B cell (primary cell): Measurements from ENCODE around the gene PAM16. TPM values are rescaled to one million over a fixed set of nuclear protein-coding genes. Genes with fewer than 3 reads are reported as not detected.

Source experiments
- ATAC-seq: fragments of 200-7000 bp; cut with Tn5 transposase; one replicate; pipeline ENCODE4 v1.10.0; 2021; ENCODE audit warnings: low read depth, mild to moderate bottlenecking, moderate number of reproducible peaks, moderate library complexity
- CTCF ChIA-PET: fragments of 350-600 bp; sonication (Branson Sonifier 250); formaldehyde crosslinking; loops from one replicate; lab custom pipeline; 2021; ENCODE audit warnings: antibody characterized with exemption, inconsistent platforms; lab: Charles Lee
- POLR2A ChIA-PET: fragments of 350-600 bp; sonication (Branson Sonifier 250); formaldehyde crosslinking; loops from one replicate; lab custom pipeline; 2021; ENCODE audit warnings: antibody characterized with exemption; lab: Charles Lee
- DNase-seq: peaks from one replicate; pipeline ENCODE4 v3.0.0; 2013
- H2AFZ ChIP-seq: 2 replicates; pipeline ENCODE4 v1.6.1; 2012; ENCODE audit warnings: mild to moderate bottlenecking, low read depth, low read length; ENCODE audit not compliant: insufficient read depth, poor library complexity, severe bottlenecking
- H3K27ac ChIP-seq, 2 donors: 1 replicate in 1 of 2; 2 replicates in 1 of 2; pipeline ENCODE4 v1.5.1; 2012 to 2013; ENCODE audit warnings: low read length in 2 of 2, mild to moderate bottlenecking in 2 of 2, moderate library complexity in 1 of 2
- H3K27me3 ChIP-seq, 4 experiments: fragments of 200-600 bp in 1 of 4; sonication (generic) in 1 of 4; replicated peaks in 1 of 4; 1 replicate in 2 of 4; 2 replicates in 2 of 4; pipeline versions ENCODE4 v1.6.1 to v1.7.0; 2013 to 2016; ENCODE audit warnings: low read length in 3 of 4, mild to moderate bottlenecking in 2 of 4, mixed read lengths in 1 of 4, moderate library complexity in 1 of 4; ENCODE audit not compliant: insufficient read depth in 4 of 4, control insufficient read depth in 3 of 4; ENCODE audit errors: control extremely low read depth in 1 of 4
- H3K36me3 ChIP-seq, 2 experiments: replicated peaks in 1 of 2; 1 replicate in 1 of 2; 2 replicates in 1 of 2; pipeline versions ENCODE4 v1.6.1 to v1.7.1; 2013; ENCODE audit warnings: low read length in 1 of 2; ENCODE audit not compliant: insufficient read depth in 2 of 2, control insufficient read depth in 1 of 2; ENCODE audit errors: control extremely low read depth in 1 of 2, extremely low read depth in 1 of 2
- H3K4me1 ChIP-seq, 2 donors: fragments of 200-600 bp in 1 of 2; sonication (generic) in 1 of 2; 1 replicate in 1 of 2; 2 replicates in 1 of 2; pipeline versions ENCODE4 v1.5.1 to v1.6.1; 2013 to 2017; ENCODE audit warnings: low read length in 2 of 2; ENCODE audit not compliant: control insufficient read depth in 2 of 2, insufficient read depth in 2 of 2
- H3K4me2 ChIP-seq: replicated peaks from 2 replicates; pipeline ENCODE3; 2012; ENCODE audit warnings: mild to moderate bottlenecking, low read depth, low read length; ENCODE audit not compliant: poor library complexity, severe bottlenecking
- H3K4me3 ChIP-seq, 5 experiments: fragments of 200-600 bp in 1 of 5; sonication (generic) in 1 of 5; 1 replicate in 3 of 5; 2 replicates in 2 of 5; pipeline versions ENCODE4 v1.5.1 to v1.7.0; 2011 to 2016; ENCODE audit warnings: low read length in 4 of 5, mild to moderate bottlenecking in 4 of 5, low read depth in 2 of 5, control low read depth in 1 of 5, moderate library complexity in 1 of 5; ENCODE audit not compliant: insufficient read depth in 1 of 5; ENCODE audit errors: control extremely low read depth in 1 of 5, extremely low read depth in 1 of 5
- H3K79me2 ChIP-seq: fragments of 200-600 bp; sonication (generic); one replicate; pipeline ENCODE4 v1.6.0; 2016; ENCODE audit warnings: low read length; ENCODE audit not compliant: control insufficient read depth, insufficient read depth
- H3K9ac ChIP-seq: fragments of 200-600 bp; sonication (generic); 2 replicates; pipeline ENCODE4 v1.6.1; 2017; ENCODE audit warnings: mild to moderate bottlenecking, low read length, moderate library complexity
- H3K9me3 ChIP-seq, 3 donors: one replicate each; pipeline versions ENCODE4 v1.6.1 to v1.7.1; 2013; ENCODE audit warnings: low read length in 2 of 3; ENCODE audit not compliant: control insufficient read depth in 2 of 3, insufficient read depth in 1 of 3; ENCODE audit errors: control extremely low read depth in 1 of 3
- H4K20me1 ChIP-seq: 2 replicates; pipeline ENCODE4 v1.6.0; 2012; ENCODE audit warnings: mild to moderate bottlenecking, low read length; ENCODE audit not compliant: insufficient read depth, control insufficient read depth, poor library complexity, severe bottlenecking
- H3K27ac Mint-ChIP-seq: one replicate; pipeline ENCODE4 v1.8.0; 2021; ENCODE audit warnings: mixed read lengths
- H3K27me3 Mint-ChIP-seq: one replicate; pipeline ENCODE4 v1.8.0; 2021; ENCODE audit warnings: mixed read lengths
- H3K4me1 Mint-ChIP-seq: one replicate; pipeline ENCODE4 v1.8.0; 2021; ENCODE audit warnings: mixed read lengths
- H3K4me3 Mint-ChIP-seq: one replicate; pipeline ENCODE4 v1.8.0; 2021; ENCODE audit warnings: mixed read lengths
- H3K9me3 Mint-ChIP-seq: one replicate; pipeline ENCODE4 v1.8.0; 2022; ENCODE audit warnings: mixed read lengths; ENCODE audit not compliant: insufficient read depth
- CTCF ChIP-seq: fragments of 200-600 bp; IDR thresholded peaks from one replicate; pipeline ENCODE4 v1.8.0; 2022; ENCODE audit warnings: antibody characterized with exemption, mild to moderate bottlenecking
- EZH2 ChIP-seq: IDR thresholded peaks from 2 replicates; pipeline ENCODE4 v1.6.1; 2012; ENCODE audit warnings: borderline replicate concordance, low read depth, mild to moderate bottlenecking, moderate library complexity, low read length; ENCODE audit not compliant: insufficient read depth, poor library complexity, severe bottlenecking
- WGBS: methylation state at CpG from one replicate; pipeline ENCODE4 v1.1.5; 2013; ENCODE audit warnings: missing lambda C conversion rate; ENCODE audit not compliant: insufficient coverage; 5-methylcytosine and 5-hydroxymethylcytosine counted together
- intact Hi-C: fragments of 100-400 bp; cut with micrococcal nuclease; formaldehyde crosslinking; loops from one replicate; pipeline ENCODE4 v1.10.0; 2022
- polyA plus RNA-seq: library from polyadenylated mRNA; depleted of rRNA; stranded (reverse); fragments of >200 nt; gene quantifications from 2 replicates; pipeline ENCODE4 v1.2.3, GENCODE V29; 2012
- total RNA-seq, 2 donors: library from RNA; stranded (reverse); fragments of 120-200 nt in 1 of 2; gene quantifications; 1 replicate in 1 of 2; 2 replicates in 1 of 2; pipeline versions ENCODE4 v1.2.3 to v1.2.4, GENCODE V29; 2013 to 2022

PAM16 gene
- total and polyA plus RNA-seq, 2 donors (not counting 1 experiment from before 2014, with no cell fraction given) = 57.3 to 64.1 TPM

GRCh38 chr16:4320571-4321137 is 30.5 kb downstream of the PAM16 start:
- H3K9me3 Mint-ChIP-seq = no peaks in the 10 kb centered on the region
- CTCF ChIA-PET = interaction anchor here (2.9 kb wide), 1 partner anchor 10 kb away, joined by 15 read pairs; no protein-coding TSS in a partner anchor
- Histone ChIP-seq H3K79me2 (no peaks in the 10 kb centered on the region), H3K36me3 (no peaks in the 10 kb centered on the region), H3K4me1 (peaks cover 22 to 31% of the 10 kb centered on the region in 2 donors), H3K9ac (no peak overlapping the region), H3K27me3 (peaks cover 0 to 29% (median 9%) of the 10 kb centered on the region in 4 experiments), H3K4me3 (no peak overlapping the region), H4K20me1 (no peaks in the 10 kb centered on the region), H2AFZ (no peak overlapping the region), H3K4me2 (no peak overlapping the region), H3K9me3 (peaks cover 0 to 4% (median 0%) of the 10 kb centered on the region in 3 donors), H3K27ac (no peak overlapping the region)
- TF ChIP-seq EZH2 (no peak), CTCF (no peak)
- intact Hi-C loops = no loop called here
- no peak overlapping the region for H3K4me3 Mint-ChIP-seq
- no peaks in the 10 kb centered on the region for H3K27me3 Mint-ChIP-seq
- 90% methylated on average over 16 of the region's 16 CpGs for WGBS
- H3K4me1 Mint-ChIP-seq = peaks cover 11% of the 10 kb centered on the region
- no peak for ATAC-seq
- DNase-seq = no peak
- POLR2A ChIA-PET = no interaction called here
- no peak overlapping the region for H3K27ac Mint-ChIP-seq
